HG02970 (cell line): Measurements from ENCODE around the gene NAXE.
"Not testable (repeated sequence)": the region's sequence is repeated elsewhere in the genome, so short reads cannot be mapped to it uniquely, and the experiment has no call there.

ENCODE experiments used
- ATAC-seq: cut with Tn5 transposase; IDR thresholded peaks from one replicate; pipeline ENCODE4 v1.9.1; 2021; ENCODE audit warnings: mild to moderate bottlenecking, moderate library complexity, moderate number of reproducible peaks; ENCODE audit not compliant: unreplicated experiment, low FRiP score

NAXE gene

GRCh38 chr1:156592158-156592909, 758 bp downstream of the NAXE start:
- no peak for ATAC-seq

- ATAC-seq, result no peak
Observed at GRCh38 chr1:156592910-156593660, 1.5 kb downstream of the NAXE start.

GRCh38 chr1:156593661-156593989, 2.0 kb downstream of the NAXE start:
- no peak for ATAC-seq

- ATAC-seq, result no peak
Observed at GRCh38 chr1:156594190-156594589, 2.6 kb downstream of the NAXE start.

GRCh38 chr1:156595016-156595415, 3.4 kb downstream of the NAXE start:
- ATAC-seq, result no peak

GRCh38 chr1:156596426-156596825, 4.8 kb downstream of the NAXE start:
- no peak for ATAC-seq

GRCh38 chr1:156598125-156598524, 6.5 kb downstream of the NAXE start:
- no peak for ATAC-seq

- no peak for ATAC-seq
Observed at GRCh38 chr1:156598731-156599432, 7.3 kb downstream of the NAXE start.

GRCh38 chr1:156599811-156600210, 8.2 kb downstream of the NAXE start:
- ATAC-seq, result no peak

GRCh38 chr1:156600733-156601121, 9.2 kb downstream of the NAXE start:
- ATAC-seq, result no peak

GRCh38 chr1:156601122-156601830, 9.7 kb downstream of the NAXE start, which contains the start of gene GPATCH4:
Gene GPATCH4, minus strand, starts transcription at chr1:156601479.
- ATAC-seq, result no peak

GRCh38 chr1:156601892-156602291, 10.3 kb downstream of the NAXE start:
- no peak for ATAC-seq

- no peak for ATAC-seq
Observed at GRCh38 chr1:156602557-156602993, 11.0 kb downstream of the NAXE start.

GRCh38 chr1:156607344-156607743, 15.8 kb downstream of the NAXE start:
- ATAC-seq, result not testable (repeated sequence)

- ATAC-seq, result no peak
Observed at GRCh38 chr1:156608036-156608674, 16.6 kb downstream of the NAXE start.

- no peak for ATAC-seq
Observed at GRCh38 chr1:156608981-156609380, 17.4 kb downstream of the NAXE start.

GRCh38 chr1:156610072-156610471, 18.5 kb downstream of the NAXE start:
- not testable (repeated sequence) for ATAC-seq

GRCh38 chr1:156612666-156613065, 21.1 kb downstream of the NAXE start:
- no peak for ATAC-seq

- ATAC-seq, result no peak
Observed at GRCh38 chr1:156615946-156616345, 24.4 kb downstream of the NAXE start.

- ATAC-seq, result no peak
Observed at GRCh38 chr1:156616463-156616862, 24.9 kb downstream of the NAXE start.
